K562 (cell line): ENCODE results near the gene BCAS1. TPM values are rescaled to one million over a fixed set of nuclear protein-coding genes. Genes with fewer than 3 reads are reported as not detected.

Experiments
- BCOR ChIP-seq: fragments of 450-650 bp; IDR thresholded peaks from 2 replicates; pipeline ENCODE4 v1.6.1; 2016
- CBFB ChIP-seq: sonication (generic); formaldehyde crosslinking; IDR thresholded peaks from 2 replicates; pipeline ENCODE4 v1.4.0; 2020; ENCODE audit warnings: mild to moderate bottlenecking, missing genetic modification reagents
- HMG20B ChIP-seq: fragments of 250-450 bp; sonication (Bioruptor Pico); IDR thresholded peaks from 2 replicates; pipeline ENCODE4 v1.5.0; 2021; ENCODE audit warnings: mild to moderate bottlenecking
- HOXB6 ChIP-seq: fragments of 250-450 bp; sonication (Bioruptor Pico); IDR thresholded peaks from 2 replicates; pipeline ENCODE4 v1.5.1; 2022; ENCODE audit warnings: mild to moderate bottlenecking, borderline replicate concordance
- NCOR1 ChIP-seq: fragments of 450-650 bp; IDR thresholded peaks from 2 replicates; pipeline ENCODE4 v1.6.1; 2016; ENCODE audit warnings: mild to moderate bottlenecking, moderate library complexity
- POU5F1 ChIP-seq: fragments of 150-350 bp; IDR thresholded peaks from 2 replicates; pipeline ENCODE4 v1.6.1; 2014; ENCODE audit warnings: borderline replicate concordance, low read length, low read depth, mild to moderate bottlenecking; ENCODE audit not compliant: partially characterized antibody
- PYGO2 ChIP-seq: fragments of 450-650 bp; IDR thresholded peaks from 2 replicates; pipeline ENCODE4 v1.6.1; 2016; ENCODE audit warnings: mild to moderate bottlenecking, missing genetic modification characterization, moderate library complexity, missing compliant biosample characterization
- RBFOX2 ChIP-seq: fragments of 200-400 bp; formaldehyde crosslinking; IDR thresholded peaks from 2 replicates; pipeline ENCODE4 v1.6.1; 2017; ENCODE audit warnings: low read depth, mild to moderate bottlenecking, low read length, moderate library complexity
- SMARCA4 ChIP-seq: fragments of 450-650 bp; IDR thresholded peaks from 2 replicates; pipeline ENCODE4 v1.6.1; 2016
- SMC3 ChIP-seq: conservative IDR thresholded peaks from 2 replicates; pipeline ENCODE4 v1.6.1; 2011; ENCODE audit warnings: low read depth, low read length, improper control_type of control experiment; ENCODE audit not compliant: insufficient read depth
- TARDBP ChIP-seq: fragments of 450-650 bp; IDR thresholded peaks from 2 replicates; pipeline ENCODE4 v1.6.1; 2016
- TCF7L2 ChIP-seq: fragments of 150-350 bp; IDR thresholded peaks from 2 replicates; pipeline ENCODE4 v1.6.1; 2016; ENCODE audit warnings: low read depth, mild to moderate bottlenecking, low read length, moderate library complexity
- ZC3H11A ChIP-seq: IDR thresholded peaks from 2 replicates; pipeline ENCODE4 v1.6.1; 2012; ENCODE audit warnings: low read depth, low read length, improper control_type of control experiment
- ZNF134 ChIP-seq: fragments of 250-450 bp; sonication (Bioruptor Pico); conservative IDR thresholded peaks from 2 replicates; pipeline ENCODE4 v1.4.0; 2020
- polyA plus RNA-seq, 8 experiments: library from polyadenylated mRNA; depleted of rRNA in 4 of 8; stranded (reverse) in 5 of 8; unstranded in 3 of 8; fragments of >200 nt; fragmentation: Nextera tagmentation in 2 of 8; fragmentation: Illumina TruSeq in 1 of 8; extraction: Ambion mirVana in 2 of 8; extraction: Trizol in 1 of 8; gene quantifications; 2 replicates each; pipeline versions ENCODE4 v1.2.1 to v1.2.3, GENCODE V29; 2011 to 2014; ENCODE audit warnings: inconsistent platforms in 1 of 8, missing spikeins in 1 of 8
- total RNA-seq, 7 experiments: library from RNA; depleted of rRNA in 6 of 7; stranded (reverse); fragments of >200 nt in 6 of 7; fragmentation: Illumina TruSeq in 2 of 7; extraction: Trizol in 2 of 7; gene quantifications; 2 replicates each; pipeline versions ENCODE4 v1.2.1 to v1.2.3, GENCODE V29; 2011 to 2021; ENCODE audit warnings: low replicate concordance in 1 of 7
- TF ChIP-seq, protein P1 (sequence below): fragments of 200-600 bp; sonication (generic); IDR thresholded peaks from one replicate; pipeline ENCODE4 v1.6.1; 2012; ENCODE audit warnings: mild to moderate bottlenecking, low read depth, low read length, inconsistent platforms
- TF ChIP-seq, protein P2 (sequence below), 2 experiments: fragments of 450-650 bp; conservative IDR thresholded peaks; 2 replicates each; pipeline ENCODE4 v1.6.1; 2017; ENCODE audit warnings: mild to moderate bottlenecking in 2 of 2, moderate library complexity in 2 of 2

The BCAS1 gene
- total and polyA plus RNA-seq, 9 of the 15 experiments (the other 6 are each of a cell fraction or from before 2014, with no cell fraction given) = 0.18 to 2.3 (median 0.93) TPM

DNA sequence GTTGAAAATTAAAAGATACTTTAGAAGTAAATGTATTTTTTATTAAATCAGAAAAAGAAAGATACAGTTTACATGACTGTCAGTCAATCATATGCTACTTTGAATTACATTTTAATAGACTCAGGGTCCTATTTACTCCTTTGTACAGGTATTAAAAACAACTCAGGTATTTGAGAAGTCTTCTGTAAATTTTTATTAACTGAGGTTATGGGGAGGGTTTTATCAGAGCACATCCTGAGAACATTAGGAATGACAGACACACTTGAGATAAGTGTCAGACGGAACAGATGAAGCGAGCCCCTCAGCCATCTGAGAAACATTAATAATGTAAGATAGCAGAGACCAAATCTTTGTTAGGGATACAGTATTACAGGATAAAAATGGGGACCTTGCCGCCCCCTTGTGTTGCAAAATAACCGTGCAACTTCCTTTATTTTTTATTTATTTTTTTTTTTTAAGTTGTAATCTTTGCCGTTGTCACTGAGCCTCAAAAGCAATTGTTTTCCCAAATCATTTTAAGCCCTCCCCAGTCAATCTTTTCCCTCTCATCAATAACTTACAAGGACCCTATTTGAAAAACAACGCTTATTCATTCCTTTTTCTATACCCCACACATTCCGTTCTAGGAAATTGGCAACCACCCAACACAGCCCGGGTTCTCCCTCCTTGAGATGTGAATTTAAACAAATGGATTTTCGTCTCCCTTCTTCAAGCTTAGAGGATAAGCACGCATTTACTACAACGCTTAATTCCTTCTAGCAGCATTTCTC is 126.7 kb downstream of the BCAS1 start (continued):
- TF ChIP-seq, protein P1, sequence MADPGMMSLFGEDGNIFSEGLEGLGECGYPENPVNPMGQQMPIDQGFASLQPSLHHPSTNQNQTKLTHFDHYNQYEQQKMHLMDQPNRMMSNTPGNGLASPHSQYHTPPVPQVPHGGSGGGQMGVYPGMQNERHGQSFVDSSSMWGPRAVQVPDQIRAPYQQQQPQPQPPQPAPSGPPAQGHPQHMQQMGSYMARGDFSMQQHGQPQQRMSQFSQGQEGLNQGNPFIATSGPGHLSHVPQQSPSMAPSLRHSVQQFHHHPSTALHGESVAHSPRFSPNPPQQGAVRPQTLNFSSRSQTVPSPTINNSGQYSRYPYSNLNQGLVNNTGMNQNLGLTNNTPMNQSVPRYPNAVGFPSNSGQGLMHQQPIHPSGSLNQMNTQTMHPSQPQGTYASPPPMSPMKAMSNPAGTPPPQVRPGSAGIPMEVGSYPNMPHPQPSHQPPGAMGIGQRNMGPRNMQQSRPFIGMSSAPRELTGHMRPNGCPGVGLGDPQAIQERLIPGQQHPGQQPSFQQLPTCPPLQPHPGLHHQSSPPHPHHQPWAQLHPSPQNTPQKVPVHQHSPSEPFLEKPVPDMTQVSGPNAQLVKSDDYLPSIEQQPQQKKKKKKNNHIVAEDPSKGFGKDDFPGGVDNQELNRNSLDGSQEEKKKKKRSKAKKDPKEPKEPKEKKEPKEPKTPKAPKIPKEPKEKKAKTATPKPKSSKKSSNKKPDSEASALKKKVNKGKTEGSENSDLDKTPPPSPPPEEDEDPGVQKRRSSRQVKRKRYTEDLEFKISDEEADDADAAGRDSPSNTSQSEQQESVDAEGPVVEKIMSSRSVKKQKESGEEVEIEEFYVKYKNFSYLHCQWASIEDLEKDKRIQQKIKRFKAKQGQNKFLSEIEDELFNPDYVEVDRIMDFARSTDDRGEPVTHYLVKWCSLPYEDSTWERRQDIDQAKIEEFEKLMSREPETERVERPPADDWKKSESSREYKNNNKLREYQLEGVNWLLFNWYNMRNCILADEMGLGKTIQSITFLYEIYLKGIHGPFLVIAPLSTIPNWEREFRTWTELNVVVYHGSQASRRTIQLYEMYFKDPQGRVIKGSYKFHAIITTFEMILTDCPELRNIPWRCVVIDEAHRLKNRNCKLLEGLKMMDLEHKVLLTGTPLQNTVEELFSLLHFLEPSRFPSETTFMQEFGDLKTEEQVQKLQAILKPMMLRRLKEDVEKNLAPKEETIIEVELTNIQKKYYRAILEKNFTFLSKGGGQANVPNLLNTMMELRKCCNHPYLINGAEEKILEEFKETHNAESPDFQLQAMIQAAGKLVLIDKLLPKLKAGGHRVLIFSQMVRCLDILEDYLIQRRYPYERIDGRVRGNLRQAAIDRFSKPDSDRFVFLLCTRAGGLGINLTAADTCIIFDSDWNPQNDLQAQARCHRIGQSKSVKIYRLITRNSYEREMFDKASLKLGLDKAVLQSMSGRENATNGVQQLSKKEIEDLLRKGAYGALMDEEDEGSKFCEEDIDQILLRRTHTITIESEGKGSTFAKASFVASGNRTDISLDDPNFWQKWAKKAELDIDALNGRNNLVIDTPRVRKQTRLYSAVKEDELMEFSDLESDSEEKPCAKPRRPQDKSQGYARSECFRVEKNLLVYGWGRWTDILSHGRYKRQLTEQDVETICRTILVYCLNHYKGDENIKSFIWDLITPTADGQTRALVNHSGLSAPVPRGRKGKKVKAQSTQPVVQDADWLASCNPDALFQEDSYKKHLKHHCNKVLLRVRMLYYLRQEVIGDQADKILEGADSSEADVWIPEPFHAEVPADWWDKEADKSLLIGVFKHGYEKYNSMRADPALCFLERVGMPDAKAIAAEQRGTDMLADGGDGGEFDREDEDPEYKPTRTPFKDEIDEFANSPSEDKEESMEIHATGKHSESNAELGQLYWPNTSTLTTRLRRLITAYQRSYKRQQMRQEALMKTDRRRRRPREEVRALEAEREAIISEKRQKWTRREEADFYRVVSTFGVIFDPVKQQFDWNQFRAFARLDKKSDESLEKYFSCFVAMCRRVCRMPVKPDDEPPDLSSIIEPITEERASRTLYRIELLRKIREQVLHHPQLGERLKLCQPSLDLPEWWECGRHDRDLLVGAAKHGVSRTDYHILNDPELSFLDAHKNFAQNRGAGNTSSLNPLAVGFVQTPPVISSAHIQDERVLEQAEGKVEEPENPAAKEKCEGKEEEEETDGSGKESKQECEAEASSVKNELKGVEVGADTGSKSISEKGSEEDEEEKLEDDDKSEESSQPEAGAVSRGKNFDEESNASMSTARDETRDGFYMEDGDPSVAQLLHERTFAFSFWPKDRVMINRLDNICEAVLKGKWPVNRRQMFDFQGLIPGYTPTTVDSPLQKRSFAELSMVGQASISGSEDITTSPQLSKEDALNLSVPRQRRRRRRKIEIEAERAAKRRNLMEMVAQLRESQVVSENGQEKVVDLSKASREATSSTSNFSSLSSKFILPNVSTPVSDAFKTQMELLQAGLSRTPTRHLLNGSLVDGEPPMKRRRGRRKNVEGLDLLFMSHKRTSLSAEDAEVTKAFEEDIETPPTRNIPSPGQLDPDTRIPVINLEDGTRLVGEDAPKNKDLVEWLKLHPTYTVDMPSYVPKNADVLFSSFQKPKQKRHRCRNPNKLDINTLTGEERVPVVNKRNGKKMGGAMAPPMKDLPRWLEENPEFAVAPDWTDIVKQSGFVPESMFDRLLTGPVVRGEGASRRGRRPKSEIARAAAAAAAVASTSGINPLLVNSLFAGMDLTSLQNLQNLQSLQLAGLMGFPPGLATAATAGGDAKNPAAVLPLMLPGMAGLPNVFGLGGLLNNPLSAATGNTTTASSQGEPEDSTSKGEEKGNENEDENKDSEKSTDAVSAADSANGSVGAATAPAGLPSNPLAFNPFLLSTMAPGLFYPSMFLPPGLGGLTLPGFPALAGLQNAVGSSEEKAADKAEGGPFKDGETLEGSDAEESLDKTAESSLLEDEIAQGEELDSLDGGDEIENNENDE = no peak
- TF ChIP-seq, protein P2, sequence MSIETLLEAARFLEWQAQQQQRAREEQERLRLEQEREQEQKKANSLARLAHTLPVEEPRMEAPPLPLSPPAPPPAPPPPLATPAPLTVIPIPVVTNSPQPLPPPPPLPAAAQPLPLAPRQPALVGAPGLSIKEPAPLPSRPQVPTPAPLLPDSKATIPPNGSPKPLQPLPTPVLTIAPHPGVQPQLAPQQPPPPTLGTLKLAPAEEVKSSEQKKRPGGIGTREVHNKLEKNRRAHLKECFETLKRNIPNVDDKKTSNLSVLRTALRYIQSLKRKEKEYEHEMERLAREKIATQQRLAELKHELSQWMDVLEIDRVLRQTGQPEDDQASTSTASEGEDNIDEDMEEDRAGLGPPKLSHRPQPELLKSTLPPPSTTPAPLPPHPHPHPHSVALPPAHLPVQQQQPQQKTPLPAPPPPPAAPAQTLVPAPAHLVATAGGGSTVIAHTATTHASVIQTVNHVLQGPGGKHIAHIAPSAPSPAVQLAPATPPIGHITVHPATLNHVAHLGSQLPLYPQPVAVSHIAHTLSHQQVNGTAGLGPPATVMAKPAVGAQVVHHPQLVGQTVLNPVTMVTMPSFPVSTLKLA (conservative IDR thresholded peaks at IDR 0.05) = no peak
- TF ChIP-seq TARDBP = no peak
- no peak for TF ChIP-seq POU5F1
- no peak for TF ChIP-seq NCOR1
- TF ChIP-seq PYGO2 (tag) = no peak
- no peak for TF ChIP-seq CBFB (CRISPR knock-in tag)
- peak; percentile 53; the same call in 1 of the 2 replicates for TF ChIP-seq SMC3
- TF ChIP-seq BCOR = no peak
- TF ChIP-seq SMARCA4 = peak; percentile 35; the same call in 1 of the 2 replicates
- no peak for TF ChIP-seq RBFOX2
- no peak for TF ChIP-seq TCF7L2
- no peak for TF ChIP-seq HOXB6 (CRISPR knock-in tag)
- TF ChIP-seq HMG20B (CRISPR knock-in tag) = no peak
- TF ChIP-seq ZNF134 (CRISPR knock-in tag) = no peak
- TF ChIP-seq ZC3H11A = no peak
